KOPT-K1 (cell line): ENCODE results near the gene G2E3.
"Not testable (repeated sequence)": the region's sequence is repeated elsewhere in the genome, so short reads cannot be mapped to it uniquely, and the experiment has no call there.

Experiments used
- H3K27ac ChIP-seq: fragments of 200-600 bp; sonication (generic); 2 replicates; pipeline ENCODE4 v1.5.1; 2016; ENCODE audit warnings: antibody characterized with exemption, mild to moderate bottlenecking, low read depth, low read length; ENCODE audit not compliant: poor library complexity, severe bottlenecking
- H3K36me3 ChIP-seq: fragments of 200-600 bp; sonication (generic); 2 replicates; pipeline ENCODE4 v1.5.1; 2017; ENCODE audit warnings: antibody characterized with exemption, mild to moderate bottlenecking, low read length, moderate library complexity; ENCODE audit not compliant: insufficient read depth
- H3K9me3 ChIP-seq: fragments of 200-600 bp; sonication (generic); 2 replicates; pipeline ENCODE4 v1.5.1; 2017; ENCODE audit warnings: antibody characterized with exemption, low read length, mild to moderate bottlenecking; ENCODE audit not compliant: insufficient read depth, poor library complexity, severe bottlenecking

G2E3 gene

DNA sequence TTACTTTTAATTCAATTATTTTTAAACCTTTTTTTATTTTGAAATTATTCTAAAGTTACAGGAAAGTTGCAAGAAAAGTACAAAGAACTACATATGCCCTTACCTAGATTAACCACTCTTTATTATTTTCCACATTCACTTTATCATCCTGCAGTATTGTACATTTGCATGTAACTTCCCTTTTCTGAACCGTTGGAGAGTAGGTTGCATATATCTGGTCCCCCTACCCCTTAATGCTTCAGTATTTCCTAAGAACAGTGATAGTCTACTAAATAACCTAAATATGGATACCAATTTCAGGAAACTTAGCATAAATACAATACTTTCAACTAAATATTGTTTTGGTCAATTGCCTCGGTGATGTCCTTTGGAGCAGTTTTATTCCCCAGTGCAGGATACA lies 15.0 kb downstream of the G2E3 start:
- Histone ChIP-seq H3K27ac (no peak overlapping the region), H3K9me3 (no peaks in the 10 kb centered on the region), H3K36me3 (peaks cover 10% of the 10 kb centered on the region; the same call in 1 of the 2 replicates)

DNA sequence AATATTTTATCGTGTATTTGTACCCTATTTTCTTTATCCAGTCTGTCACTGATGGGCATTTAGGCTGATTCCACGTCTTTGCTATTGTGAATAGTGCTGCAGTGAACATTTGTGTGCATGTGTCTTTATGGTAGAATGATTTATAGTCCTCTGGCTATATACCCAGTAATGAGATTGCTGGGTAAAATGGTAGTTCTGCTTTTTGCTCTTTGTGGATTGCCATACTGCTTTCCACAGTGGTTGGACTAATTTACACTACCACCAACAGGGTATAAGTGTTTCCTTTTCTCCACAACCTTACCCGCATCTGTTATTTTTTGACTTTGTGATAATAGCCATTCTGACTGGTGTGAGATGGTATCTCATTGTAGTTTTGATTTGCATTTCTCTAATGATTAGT lies 15.8 kb downstream of the G2E3 start:
- not testable (repeated sequence) for H3K9me3 ChIP-seq, H3K27ac ChIP-seq
- peaks cover 10% of the 10 kb centered on the region; the same call in 1 of the 2 replicates for H3K36me3 ChIP-seq

- not testable (repeated sequence) for H3K27ac ChIP-seq, H3K9me3 ChIP-seq
- peaks cover 13% of the 10 kb centered on the region for H3K36me3 ChIP-seq
Observed at GRCh38 chr14:30576333-30576732, 17.4 kb downstream of the G2E3 start.

DNA sequence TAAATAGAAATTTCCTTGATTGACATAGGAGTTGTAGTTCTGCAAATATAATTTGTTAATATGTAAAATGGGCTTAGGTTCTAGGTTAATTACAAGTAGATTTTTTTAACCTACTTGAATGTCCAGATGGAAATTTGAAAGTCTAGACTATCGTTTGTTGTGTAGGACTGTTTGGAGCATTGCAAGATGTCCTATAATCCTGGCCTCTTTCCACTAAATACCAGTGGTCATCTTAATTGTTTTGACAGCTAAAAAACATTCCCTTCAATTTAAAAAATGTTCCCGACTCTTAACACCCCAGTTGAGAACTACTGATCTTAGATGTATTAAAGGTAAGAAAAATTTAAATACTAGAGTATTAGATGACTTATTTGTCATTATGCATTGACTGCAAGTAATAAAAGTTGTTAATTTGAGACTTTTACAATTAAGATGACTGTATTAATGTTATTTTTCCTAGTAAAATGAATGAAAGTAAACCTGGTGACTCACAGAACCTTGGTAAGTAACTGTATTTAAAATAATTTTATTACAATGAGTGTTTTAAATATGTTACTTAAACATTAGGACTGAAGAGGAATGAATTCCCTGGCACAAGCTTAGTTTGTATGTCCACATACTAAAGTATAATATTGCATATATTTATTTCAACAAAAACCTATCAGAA lies 21.8 kb downstream of the G2E3 start:
- Histone ChIP-seq H3K36me3 (peaks cover 42% of the 10 kb centered on the region), H3K9me3 (peaks cover 40% of the 10 kb centered on the region), H3K27ac (no peak overlapping the region)

DNA sequence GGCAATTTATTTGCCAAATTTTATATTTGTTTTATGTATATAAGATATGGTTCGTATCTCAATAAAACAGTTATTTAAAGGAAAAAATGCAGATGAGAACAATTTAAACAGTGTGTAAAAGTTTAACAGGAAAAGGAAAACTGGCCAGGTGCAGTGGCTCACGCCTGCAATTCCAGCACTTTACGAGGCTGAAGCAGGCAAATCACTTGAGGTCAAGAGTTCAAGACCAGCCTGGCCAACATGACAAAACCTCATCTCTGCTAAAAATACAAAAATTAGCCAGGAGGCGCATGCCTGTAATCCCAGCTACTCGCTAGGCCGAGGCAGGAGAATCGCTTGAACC lies 22.3 kb downstream of the G2E3 start:
- H3K27ac ChIP-seq, result no peak overlapping the region
- peaks cover 48% of the 10 kb centered on the region for H3K36me3 ChIP-seq
- H3K9me3 ChIP-seq, result peaks cover 40% of the 10 kb centered on the region

DNA sequence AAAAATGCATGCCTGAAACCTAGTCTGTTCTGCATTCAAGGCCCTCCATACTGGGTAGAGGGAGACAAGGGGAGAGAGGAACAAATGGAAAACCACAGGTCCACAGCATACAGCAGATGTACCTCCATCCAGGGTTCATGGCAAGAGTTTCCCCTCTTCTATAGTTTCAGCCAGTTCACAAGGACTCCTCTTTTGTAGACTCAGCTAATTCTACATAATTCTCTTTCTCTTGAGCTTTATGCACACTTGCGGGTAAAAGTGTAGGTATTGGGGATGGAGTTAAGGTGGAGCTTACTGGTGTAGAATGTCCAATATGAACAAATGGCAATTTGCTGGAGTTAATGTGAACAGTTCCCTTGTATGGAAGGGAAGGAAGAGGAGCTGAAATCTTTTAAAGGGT lies 23.4 kb downstream of the G2E3 start:
- H3K36me3 ChIP-seq, result peaks cover 57% of the 10 kb centered on the region
- H3K9me3 ChIP-seq, result peaks cover 40% of the 10 kb centered on the region
- no peak overlapping the region for H3K27ac ChIP-seq

- Histone ChIP-seq H3K36me3 (peaks cover 74% of the 10 kb centered on the region), H3K9me3 (peaks cover 40% of the 10 kb centered on the region), H3K27ac (no peak overlapping the region)
Observed at GRCh38 chr14:30584058-30584630, 25.2 kb downstream of the G2E3 start.

GRCh38 chr14:30585204-30585603 lies 26.2 kb downstream of the G2E3 start:
- Histone ChIP-seq H3K9me3 (peaks cover 40% of the 10 kb centered on the region), H3K27ac (no peak overlapping the region), H3K36me3 (peaks cover 84% of the 10 kb centered on the region)

DNA sequence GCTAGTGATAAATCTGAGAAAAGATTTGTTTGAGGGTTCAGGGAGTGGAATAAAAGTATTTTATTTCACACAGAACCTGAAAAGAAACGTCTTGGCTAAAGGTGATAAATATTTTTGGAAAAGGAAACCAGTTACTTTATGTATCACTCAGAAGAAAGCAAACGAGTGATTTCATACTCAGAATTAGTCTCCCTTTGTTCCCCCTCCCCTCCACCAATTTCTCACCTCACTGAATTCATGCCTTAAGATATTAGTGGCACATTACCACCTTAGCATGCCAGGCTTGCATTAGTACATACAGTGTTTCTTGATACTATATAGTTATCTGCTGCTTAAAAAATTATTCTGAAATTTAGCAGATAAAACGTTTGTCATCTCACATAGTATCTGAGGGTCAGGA lies 28.2 kb downstream of the G2E3 start:
- Histone ChIP-seq H3K9me3 (peaks cover 32% of the 10 kb centered on the region), H3K36me3 (peaks cover 95% of the 10 kb centered on the region), H3K27ac (no peak overlapping the region)

DNA sequence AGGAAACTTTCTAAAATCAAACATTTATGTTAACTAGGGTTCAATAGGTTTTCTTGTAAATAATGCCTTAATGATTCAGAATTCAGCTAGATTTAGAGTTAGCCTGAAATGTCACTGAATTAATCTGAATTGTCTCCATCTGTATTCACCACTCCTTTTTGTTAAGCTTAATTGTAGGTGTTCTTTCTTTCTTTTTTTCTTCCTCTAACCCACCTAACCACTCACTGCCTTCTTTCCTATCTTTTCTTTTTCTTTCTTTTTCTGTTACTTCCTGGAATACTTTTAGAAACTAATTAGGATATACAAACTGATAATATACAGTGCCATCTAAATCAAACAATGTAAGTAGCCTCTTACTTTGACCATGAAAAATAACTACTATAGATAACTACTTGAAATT lies 29.9 kb downstream of the G2E3 start:
- peaks cover 93% of the 10 kb centered on the region for H3K36me3 ChIP-seq

DNA sequence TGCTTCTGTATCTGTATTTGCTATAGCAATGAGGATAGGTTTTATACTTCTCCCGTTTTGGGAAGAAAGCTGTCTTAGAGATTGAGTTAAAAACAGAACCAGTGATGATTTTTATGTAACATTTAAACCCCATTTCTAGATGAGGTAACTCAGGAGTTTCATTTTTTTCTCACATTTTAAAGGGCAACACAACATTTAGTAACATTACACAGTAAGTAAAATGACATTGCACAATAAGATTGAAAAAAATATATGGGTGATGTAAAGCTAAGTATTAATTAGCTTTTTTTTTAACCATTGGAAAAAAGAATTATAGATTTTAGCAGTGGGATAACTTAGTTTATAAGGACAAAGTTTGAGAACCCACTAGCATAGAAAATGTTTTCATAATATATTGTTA lies 38.0 kb downstream of the G2E3 start:
- Histone ChIP-seq H3K9me3 (no peaks in the 10 kb centered on the region), H3K36me3 (peaks cover 94% of the 10 kb centered on the region), H3K27ac (no peak overlapping the region)

More for the DNA sequence above, 29.9 kb downstream of the G2E3 start:
- Histone ChIP-seq H3K27ac (no peak overlapping the region), H3K9me3 (peaks cover 16% of the 10 kb centered on the region)

GRCh38 chr14:30597504-30597903 lies 38.5 kb downstream of the G2E3 start:
- no peaks in the 10 kb centered on the region for H3K9me3 ChIP-seq
- peaks cover 95% of the 10 kb centered on the region for H3K36me3 ChIP-seq
- H3K27ac ChIP-seq, result no peak overlapping the region

DNA sequence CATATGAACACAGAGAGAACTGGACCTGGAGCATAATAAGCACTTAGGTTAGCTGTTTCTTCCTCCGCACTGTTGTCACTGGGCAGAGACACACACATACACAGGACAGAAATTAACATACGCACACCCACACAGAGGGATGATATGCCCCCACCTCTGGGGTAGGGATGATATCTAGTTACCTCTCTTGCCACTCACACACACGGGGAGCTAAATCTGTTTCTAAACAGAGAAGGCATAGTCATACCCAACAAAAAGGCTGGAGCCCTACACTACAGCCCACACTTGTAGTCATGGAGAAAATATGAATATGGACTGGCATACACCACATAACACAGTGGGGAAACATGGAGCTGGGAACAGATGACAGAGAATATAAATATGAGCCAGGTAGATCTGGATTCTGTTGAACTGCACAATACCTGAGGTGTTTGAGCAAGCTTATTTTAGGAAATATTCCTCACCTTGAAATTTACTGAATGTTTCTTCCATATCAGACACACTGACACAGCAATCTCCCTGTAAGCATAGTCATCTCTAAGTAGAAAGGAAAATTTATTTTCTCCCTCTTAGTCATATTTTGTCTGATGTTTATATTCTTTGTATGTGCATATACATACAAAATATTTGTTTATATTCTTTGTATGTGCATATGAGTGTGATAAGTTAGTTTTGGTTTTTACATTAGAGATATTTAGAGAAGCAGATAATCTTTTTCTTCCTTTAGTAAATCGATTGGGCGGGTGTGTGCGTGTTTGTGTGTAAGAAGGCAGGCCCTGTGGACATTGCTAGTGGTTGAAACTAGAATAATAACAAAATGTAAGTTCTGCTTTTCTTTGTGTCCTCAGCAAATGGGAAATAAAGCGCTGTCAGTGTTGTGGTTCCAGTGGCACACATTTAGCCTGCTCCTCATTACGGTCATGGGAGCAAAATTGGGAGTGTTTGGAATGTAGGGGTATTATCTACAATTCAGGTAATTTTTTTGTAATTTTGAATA lies 42.3 kb downstream of the G2E3 start:
- Histone ChIP-seq H3K36me3 (peaks cover 99% of the 10 kb centered on the region), H3K9me3 (no peaks in the 10 kb centered on the region), H3K27ac (no peak overlapping the region)

DNA sequence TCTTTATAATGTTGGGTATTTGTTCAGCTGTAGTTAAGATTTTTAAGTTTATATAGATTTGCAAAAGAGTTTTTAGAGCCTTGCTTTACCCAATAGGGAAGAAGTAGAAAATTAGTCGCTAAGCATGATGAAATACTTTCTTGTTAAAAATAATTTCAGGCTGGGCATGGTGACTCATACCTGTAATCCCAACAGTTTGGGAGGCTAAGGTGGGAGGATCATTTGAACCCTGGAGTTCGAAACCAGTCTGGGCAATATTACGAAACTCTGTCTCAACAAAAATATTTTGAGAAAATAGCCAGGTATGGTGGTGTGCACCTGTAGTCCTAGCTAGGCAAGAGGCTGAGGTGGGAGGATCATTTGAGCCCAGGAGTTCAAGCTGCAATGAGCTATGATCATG lies 44.4 kb downstream of the G2E3 start:
- Histone ChIP-seq H3K36me3 (peaks cover 98% of the 10 kb centered on the region), H3K9me3 (no peaks in the 10 kb centered on the region), H3K27ac (no peak overlapping the region)

DNA sequence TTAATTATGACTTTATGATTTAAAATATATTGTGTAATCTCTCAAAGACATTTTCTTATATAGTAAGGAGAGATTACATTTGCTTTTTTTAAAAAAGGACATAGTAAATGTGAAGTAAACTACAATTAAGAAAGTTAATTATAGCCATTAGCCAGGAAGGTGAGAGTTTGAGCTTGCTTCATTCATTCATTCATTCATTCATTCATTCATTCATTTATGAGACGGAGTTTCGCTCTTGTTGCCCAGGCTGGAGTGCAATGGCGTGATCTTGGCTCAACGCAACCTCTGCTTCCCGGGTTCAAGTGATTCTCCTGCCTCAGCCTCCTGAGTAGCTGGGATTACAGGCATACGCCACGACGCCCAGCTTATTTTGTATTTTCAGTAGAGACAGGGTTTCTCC lies 45.7 kb downstream of the G2E3 start:
- H3K27ac ChIP-seq, H3K9me3 ChIP-seq: not testable (repeated sequence)
- peaks cover 99% of the 10 kb centered on the region for H3K36me3 ChIP-seq
